ENCODE measurements around the gene EFTUD2. TPM values are rescaled to one million over a fixed set of nuclear protein-coding genes. Genes with fewer than 3 reads are reported as not detected.
A peak's percentile ranks its signal among the peaks of the same experiment; 100 is the strongest.

Gene EFTUD2
- total and polyA plus RNA-seq, 2 of the 13 experiments (the other 11 are each of a cell fraction or from before 2014, with no cell fraction given): 111 to 137 TPM

DNA sequence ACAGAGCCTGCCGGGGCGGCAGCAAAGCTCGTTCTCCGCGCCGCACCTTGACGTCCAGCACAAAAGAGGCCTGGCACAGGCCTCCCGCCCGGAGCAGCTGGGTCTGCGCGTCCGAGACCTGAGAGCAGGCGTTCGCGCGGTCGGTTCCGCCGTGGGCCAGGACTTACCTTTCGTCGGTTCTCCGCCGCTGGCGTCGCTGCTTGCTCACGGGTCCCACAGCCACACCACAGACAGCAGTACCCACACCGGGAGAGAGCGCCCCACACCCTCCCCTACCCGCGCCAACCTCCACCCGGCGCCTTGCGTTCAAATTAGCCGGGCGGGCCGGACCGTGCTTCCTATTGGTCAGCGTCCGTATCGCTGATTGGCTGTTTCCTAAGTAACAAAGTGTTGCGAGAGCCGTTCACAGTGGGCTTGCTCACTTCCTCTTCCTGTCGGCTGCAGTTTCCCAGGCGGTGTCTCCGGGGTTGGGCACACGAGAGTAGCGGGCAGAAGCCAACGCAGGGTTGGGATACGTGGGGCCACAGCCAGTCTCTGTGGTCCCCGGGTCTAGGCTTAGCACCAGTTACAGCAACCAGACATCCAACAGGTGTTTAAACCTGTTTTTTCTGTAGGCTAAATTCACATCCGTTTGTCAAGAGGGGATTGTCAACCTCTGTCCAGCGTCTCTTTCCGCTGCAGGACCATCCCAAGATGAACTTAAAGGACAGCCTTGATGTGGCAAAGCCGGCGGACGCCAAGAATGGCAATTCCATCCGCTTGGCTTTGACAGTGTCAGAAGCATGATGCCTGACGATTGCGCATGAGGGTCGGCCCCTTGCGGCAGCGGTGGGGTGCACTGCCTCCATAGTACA is 48.4 kb upstream of the EFTUD2 start, which contains the start of gene KIF18B (continued):
- peak; percentile 15; the same call in 1 of the 2 replicates for TF ChIP-seq FOXP4 (CRISPR knock-in tag; IDR thresholded peaks at IDR 0.05)
- TF ChIP-seq GATAD1 (CRISPR knock-in tag; IDR thresholded peaks at IDR 0.05): peak; percentile 91
- peak; percentile 80; the same call in 1 of the 2 replicates for TF ChIP-seq ZNF766 (CRISPR knock-in tag; IDR thresholded peaks at IDR 0.05; ENCODE audit: borderline replicate concordance)
- no peak for TF ChIP-seq NBN (conservative IDR thresholded peaks at IDR 0.05)
- peak; percentile 86; the same call in 1 of the 2 replicates for TF ChIP-seq ZNF605 (CRISPR knock-in tag; IDR thresholded peaks at IDR 0.05)
- TF ChIP-seq, protein P1, sequence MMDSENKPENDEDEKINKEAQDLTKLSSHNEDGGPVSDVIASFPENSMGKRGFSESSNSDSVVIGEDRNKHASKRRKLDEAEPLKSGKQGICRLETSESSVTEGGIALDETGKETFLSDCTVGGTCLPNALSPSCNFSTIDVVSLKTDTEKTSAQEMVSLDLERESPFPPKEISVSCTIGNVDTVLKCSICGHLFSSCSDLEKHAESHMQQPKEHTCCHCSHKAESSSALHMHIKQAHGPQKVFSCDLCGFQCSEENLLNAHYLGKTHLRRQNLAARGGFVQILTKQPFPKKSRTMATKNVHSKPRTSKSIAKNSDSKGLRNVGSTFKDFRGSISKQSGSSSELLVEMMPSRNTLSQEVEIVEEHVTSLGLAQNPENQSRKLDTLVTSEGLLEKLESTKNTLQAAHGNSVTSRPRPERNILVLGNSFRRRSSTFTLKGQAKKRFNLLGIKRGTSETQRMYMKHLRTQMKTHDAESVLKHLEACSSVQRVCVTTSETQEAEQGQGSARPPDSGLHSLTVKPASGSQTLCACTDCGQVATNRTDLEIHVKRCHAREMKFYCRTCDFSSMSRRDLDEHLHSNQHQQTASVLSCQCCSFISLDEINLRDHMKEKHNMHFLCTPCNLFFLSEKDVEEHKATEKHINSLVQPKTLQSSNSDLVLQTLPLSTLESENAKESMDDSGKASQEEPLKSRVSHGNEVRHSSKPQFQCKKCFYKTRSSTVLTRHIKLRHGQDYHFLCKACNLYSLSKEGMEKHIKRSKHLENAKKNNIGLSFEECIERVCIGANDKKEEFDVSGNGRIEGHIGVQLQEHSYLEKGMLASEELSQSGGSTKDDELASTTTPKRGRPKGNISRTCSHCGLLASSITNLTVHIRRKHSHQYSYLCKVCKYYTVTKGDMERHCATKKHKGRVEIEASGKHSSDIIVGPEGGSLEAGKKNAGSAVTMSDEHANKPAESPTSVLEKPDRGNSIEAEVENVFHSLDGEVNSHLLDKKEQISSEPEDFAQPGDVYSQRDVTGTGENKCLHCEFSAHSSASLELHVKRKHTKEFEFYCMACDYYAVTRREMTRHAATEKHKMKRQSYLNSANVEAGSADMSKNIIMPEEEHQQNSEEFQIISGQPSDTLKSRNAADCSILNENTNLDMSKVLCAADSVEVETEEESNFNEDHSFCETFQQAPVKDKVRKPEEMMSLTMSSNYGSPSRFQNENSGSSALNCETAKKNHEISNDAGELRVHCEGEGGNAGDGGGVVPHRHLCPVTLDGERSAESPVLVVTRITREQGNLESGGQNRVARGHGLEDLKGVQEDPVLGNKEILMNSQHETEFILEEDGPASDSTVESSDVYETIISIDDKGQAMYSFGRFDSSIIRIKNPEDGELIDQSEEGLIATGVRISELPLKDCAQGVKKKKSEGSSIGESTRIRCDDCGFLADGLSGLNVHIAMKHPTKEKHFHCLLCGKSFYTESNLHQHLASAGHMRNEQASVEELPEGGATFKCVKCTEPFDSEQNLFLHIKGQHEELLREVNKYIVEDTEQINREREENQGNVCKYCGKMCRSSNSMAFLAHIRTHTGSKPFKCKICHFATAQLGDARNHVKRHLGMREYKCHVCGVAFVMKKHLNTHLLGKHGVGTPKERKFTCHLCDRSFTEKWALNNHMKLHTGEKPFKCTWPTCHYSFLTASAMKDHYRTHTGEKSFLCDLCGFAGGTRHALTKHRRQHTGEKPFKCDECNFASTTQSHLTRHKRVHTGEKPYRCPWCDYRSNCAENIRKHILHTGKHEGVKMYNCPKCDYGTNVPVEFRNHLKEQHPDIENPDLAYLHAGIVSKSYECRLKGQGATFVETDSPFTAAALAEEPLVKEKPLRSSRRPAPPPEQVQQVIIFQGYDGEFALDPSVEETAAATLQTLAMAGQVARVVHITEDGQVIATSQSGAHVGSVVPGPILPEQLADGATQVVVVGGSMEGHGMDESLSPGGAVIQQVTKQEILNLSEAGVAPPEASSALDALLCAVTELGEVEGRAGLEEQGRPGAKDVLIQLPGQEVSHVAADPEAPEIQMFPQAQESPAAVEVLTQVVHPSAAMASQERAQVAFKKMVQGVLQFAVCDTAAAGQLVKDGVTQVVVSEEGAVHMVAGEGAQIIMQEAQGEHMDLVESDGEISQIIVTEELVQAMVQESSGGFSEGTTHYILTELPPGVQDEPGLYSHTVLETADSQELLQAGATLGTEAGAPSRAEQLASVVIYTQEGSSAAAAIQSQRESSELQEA (CRISPR knock-in tag; IDR thresholded peaks at IDR 0.05; ENCODE audit: not compliant biosample characterization): no peak
- no peak; the same call in 1 of the 2 replicates for TF ChIP-seq TOE1 (CRISPR knock-in tag; IDR thresholded peaks at IDR 0.05)
- TF ChIP-seq ATF3 (CRISPR knock-in tag; IDR thresholded peaks at IDR 0.05): peak; percentile 27; the same call in 1 of the 2 replicates
- TF ChIP-seq NFE2L2 (IDR thresholded peaks at IDR 0.05; ENCODE audit: low read length): no peak
- no peak for TF ChIP-seq ZNF44 (CRISPR knock-in tag; IDR thresholded peaks at IDR 0.05)
- TF ChIP-seq HMG20A (CRISPR knock-in tag; IDR thresholded peaks at IDR 0.05; ENCODE audit: borderline replicate concordance): no peak
- TF ChIP-seq SNAPC2 (CRISPR knock-in tag; IDR thresholded peaks at IDR 0.05): peak; percentile 69
- TF ChIP-seq NFAT5 (CRISPR knock-in tag; IDR thresholded peaks at IDR 0.05): no peak
